HG03108 (cell line): ENCODE data around the gene MZT2B.
"Not testable (repeated sequence)": the region's sequence is repeated elsewhere in the genome, so short reads cannot be mapped to it uniquely, and the experiment has no call there.

Source experiments
- ATAC-seq: cut with Tn5 transposase; IDR thresholded peaks from one replicate; pipeline ENCODE4 v1.9.1; 2021; ENCODE audit warnings: moderate library complexity; ENCODE audit not compliant: unreplicated experiment

Gene MZT2B

DNA sequence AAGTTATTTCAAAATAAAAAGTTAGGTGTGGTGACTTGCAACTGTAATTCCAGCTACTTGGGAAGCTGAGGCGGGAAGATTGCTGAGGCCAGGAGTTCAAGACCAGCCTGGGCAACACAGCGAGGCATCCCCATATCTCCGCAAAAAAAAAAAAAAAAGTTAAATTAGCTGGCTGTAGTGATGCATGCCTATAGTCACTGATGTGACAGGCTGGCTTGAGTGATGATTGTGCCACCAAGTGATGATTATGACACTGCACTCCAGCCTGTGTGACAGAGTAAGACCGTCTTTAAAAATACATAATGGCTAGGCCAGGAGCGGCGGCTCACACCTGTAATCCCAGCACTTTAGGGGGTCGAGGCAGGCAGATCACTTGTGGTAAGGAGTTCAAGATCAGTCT lies 12.2 kb upstream of the MZT2B start:
- no peak for ATAC-seq

DNA sequence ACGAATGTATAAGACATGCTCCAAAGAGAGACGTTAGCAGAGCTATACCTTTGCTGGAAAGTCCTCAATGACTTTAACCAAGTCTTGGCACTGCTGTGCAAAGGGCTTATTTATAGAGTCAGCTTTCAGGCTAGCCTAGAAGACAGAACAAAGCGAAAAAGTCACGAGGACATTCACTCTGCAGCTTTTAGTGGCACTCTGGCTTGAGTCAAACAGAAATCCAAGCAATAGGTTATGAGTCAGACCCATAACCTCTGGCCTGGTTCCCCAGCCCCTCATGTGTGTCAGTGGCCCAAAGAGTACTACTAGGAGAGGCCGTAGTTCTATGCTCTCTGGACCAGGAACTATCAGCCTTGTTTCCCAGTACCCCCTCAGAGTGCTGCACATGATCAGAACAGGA lies 7.2 kb upstream of the MZT2B start:
- peak; percentile 65 for ATAC-seq

DNA sequence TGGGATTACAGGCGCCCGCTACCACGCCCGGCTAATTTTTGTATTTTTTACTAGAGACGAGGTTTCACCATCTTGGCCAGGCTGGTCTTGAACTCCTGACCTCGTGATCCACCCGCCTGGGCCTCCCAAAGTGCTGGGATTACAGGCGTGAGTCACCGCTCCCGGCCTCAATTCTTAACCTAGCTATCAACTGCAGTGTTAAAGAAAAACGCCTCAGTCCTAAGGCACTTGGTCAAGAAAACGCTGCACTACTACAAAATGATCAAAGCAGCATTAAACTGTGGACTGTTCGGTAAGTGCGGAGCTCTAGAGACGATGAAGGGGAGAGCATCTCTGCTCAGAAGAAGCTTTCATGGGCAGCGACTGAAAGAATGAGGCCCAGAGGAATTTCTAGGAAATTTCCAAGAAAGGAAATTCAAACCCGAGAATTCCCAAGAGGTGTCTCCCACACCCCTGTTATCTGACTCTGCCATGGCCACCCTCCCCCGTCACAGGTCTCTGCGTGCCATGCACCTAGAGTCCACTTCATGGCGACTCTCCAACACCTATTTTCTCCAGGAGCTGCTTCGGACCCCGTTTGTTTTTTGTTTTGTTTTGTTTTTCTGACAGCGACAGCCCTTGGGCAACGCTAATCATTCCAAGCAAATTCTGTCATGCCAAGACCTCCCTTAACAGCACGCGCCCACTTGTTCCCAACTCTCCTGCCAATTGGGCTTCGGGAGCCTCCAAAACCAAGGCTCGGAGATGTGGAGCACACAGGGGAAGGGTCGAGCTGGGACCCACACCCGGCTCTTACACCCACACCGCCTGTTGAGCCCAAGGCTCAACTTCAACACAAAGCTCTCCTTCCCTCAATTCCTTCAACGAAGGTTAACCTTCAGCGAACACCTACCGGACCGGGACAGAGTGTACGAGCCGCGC lies 1.4 kb upstream of the MZT2B start:
- ATAC-seq: not testable (repeated sequence)

- ATAC-seq: peak; percentile 48
Measured at GRCh38 chr2:130181325-130181879, 660 bp upstream of the MZT2B start, which contains the start of gene SMPD4. Gene SMPD4 (minus strand): TSS chr2:130181602. CDS start chr2:130176592, 5,010 bp downstream.

DNA sequence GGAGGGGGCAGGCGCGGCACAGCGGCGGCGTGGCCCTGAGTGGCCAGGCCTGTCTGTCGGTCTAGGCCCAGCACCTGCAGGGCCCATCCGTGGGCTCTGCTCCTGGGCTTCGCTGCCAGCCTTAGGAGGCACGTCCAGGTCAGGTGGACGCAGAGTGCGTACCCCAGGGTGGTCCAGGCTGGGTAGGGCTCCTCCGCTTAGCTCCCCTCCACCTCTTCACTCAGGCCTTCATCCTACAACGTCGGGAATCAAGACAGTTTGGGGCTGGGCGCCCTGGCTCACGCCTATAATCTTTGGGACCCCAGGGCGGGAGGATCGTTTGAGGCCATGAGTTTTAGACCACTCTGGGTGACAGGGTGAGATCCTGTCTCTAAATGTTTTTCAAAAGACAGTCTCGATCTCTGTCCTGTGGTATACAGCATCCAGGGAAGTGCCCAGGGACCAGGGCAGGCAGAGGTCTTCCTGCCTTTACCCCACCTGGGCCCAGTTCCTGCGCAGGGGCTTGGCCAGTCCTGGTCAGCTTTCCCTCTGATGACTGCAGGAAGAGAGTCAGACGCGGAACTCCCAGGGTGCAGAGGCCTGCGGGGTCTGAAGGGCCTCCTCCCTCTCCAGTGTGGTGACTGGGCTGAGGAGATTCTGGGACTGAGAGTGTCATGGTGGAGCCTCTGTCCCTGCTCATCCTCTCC lies 907 bp downstream of the MZT2B start:
- ATAC-seq: peak; percentile 4

- no peak for ATAC-seq
Measured at GRCh38 chr2:130183512-130184373, 1.7 kb downstream of the MZT2B start.

- no peak for ATAC-seq
Measured at GRCh38 chr2:130185436-130185835, 3.4 kb downstream of the MZT2B start.

DNA sequence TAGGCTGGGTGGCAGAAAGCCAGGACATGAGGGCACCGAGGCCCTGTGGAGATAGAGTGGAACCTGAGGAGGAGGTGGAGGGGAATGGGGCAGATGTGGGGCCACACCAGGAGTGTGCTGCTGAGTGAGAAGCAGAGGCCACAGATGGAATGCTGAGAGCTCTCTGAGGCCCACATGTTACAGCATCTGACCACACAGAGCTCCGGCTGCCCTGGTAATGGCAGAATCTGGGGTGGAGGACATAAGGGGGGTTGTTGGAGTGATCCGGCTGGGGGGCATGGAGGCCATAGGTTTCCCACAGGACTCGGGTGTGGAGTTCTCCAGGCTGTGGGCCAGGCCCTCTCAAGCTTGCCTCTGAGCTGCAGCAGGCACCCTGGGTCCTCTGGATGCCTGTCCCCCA lies 3.8 kb downstream of the MZT2B start:
- no peak for ATAC-seq

- no peak for ATAC-seq
Measured at GRCh38 chr2:130186391-130186790, 4.3 kb downstream of the MZT2B start.

- no peak for ATAC-seq
Measured at GRCh38 chr2:130187268-130187667, 5.2 kb downstream of the MZT2B start.

DNA sequence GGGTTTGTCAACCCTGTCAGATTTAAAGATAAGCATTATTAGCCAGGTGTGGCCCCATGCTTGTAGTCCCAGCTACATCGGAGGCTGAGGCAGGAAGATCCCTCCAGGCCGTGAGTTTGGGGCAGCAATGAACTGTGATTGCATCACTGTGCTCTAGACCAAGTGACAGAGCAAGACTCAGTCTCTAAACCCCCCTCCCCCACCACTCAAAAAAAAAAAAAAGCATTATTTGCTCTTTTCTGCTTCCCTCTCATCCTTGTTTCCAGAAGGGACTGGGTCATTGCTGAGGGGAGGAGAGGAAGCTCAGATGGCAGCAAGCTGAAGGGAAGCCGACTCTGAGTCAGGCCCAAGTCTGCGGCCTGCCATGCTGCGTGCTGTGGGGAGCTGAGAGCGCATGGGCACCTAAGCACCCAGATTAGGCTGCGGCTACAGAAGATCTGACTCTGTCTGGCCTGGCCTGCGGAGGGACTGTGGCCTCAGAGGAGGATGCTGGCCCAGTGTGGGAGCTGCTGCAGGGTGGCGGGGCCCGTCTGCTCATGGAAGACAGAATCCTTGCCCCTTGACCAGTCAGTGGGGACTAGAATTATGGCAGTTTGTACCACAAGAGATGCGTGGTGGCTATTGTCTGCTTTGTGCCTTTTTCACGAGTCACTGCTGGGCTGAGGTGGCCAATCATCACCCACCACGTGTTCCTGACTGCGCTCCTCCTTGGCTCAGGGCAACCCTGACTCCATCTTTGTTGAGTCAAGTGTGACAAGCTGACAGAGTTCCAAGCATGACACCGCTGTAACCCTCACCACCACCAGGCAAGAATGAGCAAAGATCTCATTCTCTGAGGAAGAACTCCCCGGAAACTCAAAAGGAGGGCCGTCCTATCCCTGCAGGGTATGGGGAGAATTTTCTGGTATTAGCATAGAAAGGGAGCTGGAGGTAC lies 6.1 kb downstream of the MZT2B start:
- not testable (repeated sequence) for ATAC-seq

- ATAC-seq: not testable (repeated sequence)
Measured at GRCh38 chr2:130188958-130189357, 6.9 kb downstream of the MZT2B start.

- ATAC-seq: no peak
Measured at GRCh38 chr2:130190237-130190636, 8.2 kb downstream of the MZT2B start.

- not testable (repeated sequence) for ATAC-seq
Measured at GRCh38 chr2:130191319-130191718, 9.3 kb downstream of the MZT2B start.

GRCh38 chr2:130192451-130192850 lies 10.4 kb downstream of the MZT2B start:
- ATAC-seq: not testable (repeated sequence)

DNA sequence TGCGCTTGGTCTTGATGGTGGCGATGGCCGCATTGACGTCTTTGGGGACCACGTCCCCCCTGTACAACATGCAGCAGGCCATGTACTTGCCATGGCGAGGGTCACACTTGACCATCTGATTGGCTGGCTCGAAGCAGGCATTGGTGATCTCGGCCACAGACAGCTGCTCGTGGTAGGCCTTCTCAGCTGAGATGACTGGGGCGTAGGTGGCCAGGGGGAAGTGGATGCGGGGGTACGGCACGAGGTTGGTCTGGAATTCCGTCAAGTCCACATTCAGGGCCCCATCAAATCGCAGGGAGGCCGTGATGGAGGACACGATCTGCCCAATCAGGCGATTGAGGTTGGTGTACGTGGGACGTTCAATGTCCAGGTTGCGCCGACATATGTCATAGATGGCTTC lies 11.8 kb downstream of the MZT2B start:
- not testable (repeated sequence) for ATAC-seq

DNA sequence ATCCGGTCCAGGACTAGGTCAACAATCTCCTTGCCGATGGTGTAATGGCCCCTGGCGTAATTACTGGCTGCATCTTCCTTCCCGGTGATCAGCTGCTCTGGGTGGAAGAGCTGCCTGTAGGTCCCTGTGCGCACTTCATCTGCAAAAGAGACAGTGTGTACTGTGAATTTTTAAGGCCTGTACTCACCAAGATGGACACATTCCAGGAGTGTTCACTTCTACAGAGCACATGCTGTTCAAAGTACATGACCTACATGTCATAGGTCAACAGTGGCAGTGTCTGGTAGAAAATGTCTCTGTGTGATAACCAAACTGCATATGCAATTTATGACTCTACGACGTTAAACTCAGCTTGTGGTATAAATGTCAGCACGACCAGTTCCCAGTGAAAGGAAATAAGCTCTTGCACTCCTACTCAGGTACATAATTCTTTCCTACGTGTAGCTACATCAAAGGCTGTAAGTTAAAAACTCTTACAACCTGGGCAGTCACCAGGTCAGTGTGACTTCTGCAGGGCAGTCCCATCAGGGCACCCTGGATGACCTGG lies 13.1 kb downstream of the MZT2B start:
- not testable (repeated sequence) for ATAC-seq

DNA sequence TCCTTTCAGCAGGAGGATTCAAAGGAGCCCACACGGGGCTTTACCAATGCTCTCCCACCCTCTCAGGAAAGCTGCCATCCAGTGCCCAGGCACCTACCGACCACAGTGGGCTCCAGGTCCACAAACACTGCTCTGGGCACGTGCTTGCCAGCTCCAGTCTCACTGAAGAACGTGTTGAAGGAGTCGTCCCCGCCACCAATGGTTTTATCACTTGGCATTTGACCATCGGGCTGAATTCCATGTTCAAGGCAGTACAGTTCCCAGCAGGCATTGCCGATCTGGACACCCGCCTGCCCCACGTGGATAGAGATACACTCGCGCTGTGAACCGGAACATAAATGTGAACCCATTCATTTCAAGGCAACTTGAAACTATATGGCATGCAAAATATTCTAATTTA lies 14.0 kb downstream of the MZT2B start:
- ATAC-seq: not testable (repeated sequence)

GRCh38 chr2:130198343-130198742 lies 16.3 kb downstream of the MZT2B start, which contains the start of gene TUBA3E:
Gene TUBA3E (minus strand): TSS chr2:130198439. CDS start chr2:130198360, 79 bp downstream.
- ATAC-seq: no peak
